Astrocyte of the spinal cord (primary cell): ENCODE data around the gene ST6GALNAC3.

Experiments
- DNase-seq: peaks from one replicate; pipeline ENCODE4 v3.0.0; 2011; ENCODE audit warnings: low read depth, low spot score
- H3K4me3 ChIP-seq: 2 replicates; pipeline ENCODE4 v1.5.1; 2011; ENCODE audit warnings: low read depth, mild to moderate bottlenecking, low read length, moderate library complexity
- in situ Hi-C: cut with HindIII; loops from 2 replicates; pipeline ENCODE4 v1.10.0; 2017; ENCODE audit warnings: low sequenced_read_pairs
- TF ChIP-seq, protein P1 (sequence below): IDR thresholded peaks from 2 replicates; pipeline ENCODE4 v1.5.1; 2012; ENCODE audit warnings: low read depth, mild to moderate bottlenecking, low read length, inconsistent platforms

Gene ST6GALNAC3

DNA sequence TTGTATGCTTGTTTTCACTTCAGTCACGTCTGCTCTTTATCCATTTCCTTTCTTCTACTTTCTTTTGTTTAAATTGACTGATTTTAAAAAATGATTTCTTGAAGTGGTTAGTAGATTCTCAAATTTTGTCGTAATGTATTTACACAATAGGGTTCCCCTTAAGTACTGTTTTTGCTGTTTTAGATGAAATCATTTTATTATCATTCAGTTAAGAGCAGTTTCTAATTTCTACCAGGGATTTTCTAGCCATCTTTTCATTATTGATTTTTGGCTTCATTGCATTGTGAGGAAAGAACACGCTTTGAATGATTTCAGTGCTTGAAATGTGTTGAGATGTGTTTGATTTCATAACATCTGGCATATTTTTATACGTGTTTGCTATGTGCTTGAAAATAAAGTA is 27.0 kb downstream of the ST6GALNAC3 start:
- no peak overlapping the region for H3K4me3 ChIP-seq
- TF ChIP-seq, protein P1, sequence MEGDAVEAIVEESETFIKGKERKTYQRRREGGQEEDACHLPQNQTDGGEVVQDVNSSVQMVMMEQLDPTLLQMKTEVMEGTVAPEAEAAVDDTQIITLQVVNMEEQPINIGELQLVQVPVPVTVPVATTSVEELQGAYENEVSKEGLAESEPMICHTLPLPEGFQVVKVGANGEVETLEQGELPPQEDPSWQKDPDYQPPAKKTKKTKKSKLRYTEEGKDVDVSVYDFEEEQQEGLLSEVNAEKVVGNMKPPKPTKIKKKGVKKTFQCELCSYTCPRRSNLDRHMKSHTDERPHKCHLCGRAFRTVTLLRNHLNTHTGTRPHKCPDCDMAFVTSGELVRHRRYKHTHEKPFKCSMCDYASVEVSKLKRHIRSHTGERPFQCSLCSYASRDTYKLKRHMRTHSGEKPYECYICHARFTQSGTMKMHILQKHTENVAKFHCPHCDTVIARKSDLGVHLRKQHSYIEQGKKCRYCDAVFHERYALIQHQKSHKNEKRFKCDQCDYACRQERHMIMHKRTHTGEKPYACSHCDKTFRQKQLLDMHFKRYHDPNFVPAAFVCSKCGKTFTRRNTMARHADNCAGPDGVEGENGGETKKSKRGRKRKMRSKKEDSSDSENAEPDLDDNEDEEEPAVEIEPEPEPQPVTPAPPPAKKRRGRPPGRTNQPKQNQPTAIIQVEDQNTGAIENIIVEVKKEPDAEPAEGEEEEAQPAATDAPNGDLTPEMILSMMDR = no peak
- no peak for DNase-seq
- in situ Hi-C loops = no loop called here

DNA sequence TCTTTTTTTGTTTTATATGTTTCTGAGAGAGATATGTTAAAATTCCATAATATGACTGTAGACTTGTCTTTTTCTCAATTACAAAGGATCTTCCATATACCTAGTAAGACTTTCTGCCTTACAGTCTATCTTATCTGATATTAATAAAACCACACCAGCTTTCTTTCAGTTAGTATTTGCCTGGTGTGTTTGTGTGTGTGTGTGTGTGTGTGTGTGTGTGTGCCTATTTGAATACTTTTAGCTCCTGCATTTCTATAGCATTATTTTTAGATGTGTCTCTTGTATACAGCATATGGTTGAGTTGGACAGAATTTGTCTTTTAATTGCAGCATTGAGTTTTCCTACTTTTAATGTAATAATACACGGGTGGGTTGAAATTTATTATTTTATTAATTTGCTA is 27.5 kb downstream of the ST6GALNAC3 start:
- in situ Hi-C loops = no loop called here
- TF ChIP-seq, protein P1 = no peak
- DNase-seq = no peak
- H3K4me3 ChIP-seq = no peak overlapping the region

GRCh38 chr1:76103034-76103433 is 28.5 kb downstream of the ST6GALNAC3 start:
- DNase-seq = no peak
- H3K4me3 ChIP-seq = no peak overlapping the region
- TF ChIP-seq, protein P1 = no peak
- in situ Hi-C loops = no loop called here

GRCh38 chr1:76105372-76105771 is 30.8 kb downstream of the ST6GALNAC3 start:
- in situ Hi-C loops = no loop called here
- TF ChIP-seq, protein P1 = no peak
- DNase-seq = no peak
- no peak overlapping the region for H3K4me3 ChIP-seq

DNA sequence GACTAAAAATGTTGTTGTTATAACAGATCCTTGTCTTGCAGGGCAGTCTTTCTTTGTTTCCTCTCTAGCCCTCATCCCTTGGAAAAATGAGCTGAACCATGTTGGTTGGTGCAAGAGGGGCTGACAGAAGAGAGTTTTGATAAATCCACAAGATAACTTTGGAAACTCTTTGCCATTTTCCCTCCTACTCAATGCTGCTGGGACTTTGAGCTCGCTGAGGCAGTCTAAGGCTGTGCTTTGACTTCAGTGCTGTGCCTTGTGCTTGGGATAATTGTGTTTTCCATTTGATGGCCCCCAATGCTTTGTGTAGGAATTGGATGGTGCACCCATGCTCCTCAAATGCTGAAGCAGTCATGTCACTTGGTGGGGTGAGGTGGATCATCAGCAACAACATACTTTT is 31.7 kb downstream of the ST6GALNAC3 start:
- no peak for DNase-seq
- in situ Hi-C loops = no loop called here
- H3K4me3 ChIP-seq = no peak overlapping the region
- TF ChIP-seq, protein P1 = no peak

GRCh38 chr1:76106719-76107235 is 32.2 kb downstream of the ST6GALNAC3 start:
- in situ Hi-C loops = no loop called here

More at GRCh38 chr1:76106719-76107235, 32.2 kb downstream of the ST6GALNAC3 start:
- TF ChIP-seq, protein P1 = no peak
- DNase-seq = no peak
- no peak overlapping the region for H3K4me3 ChIP-seq
